Cardiac fibroblast (primary cell): ENCODE results near the gene CTNND2.

Source experiments
- DNase-seq, 2 donors: peaks; one replicate each; pipeline versions ENCODE4 v3.0.0 to v3.0.0-alpha.2; 2010; ENCODE audit warnings: low read depth in 2 of 2
- H3K4me3 ChIP-seq, 2 donors: replicated peaks in 1 of 2; 1 replicate in 1 of 2; 2 replicates in 1 of 2; pipeline ENCODE4 v1.5.1; 2011; ENCODE audit warnings: low read depth in 2 of 2, low read length in 2 of 2, mild to moderate bottlenecking in 2 of 2, moderate library complexity in 1 of 2
- TF ChIP-seq, protein P1 (sequence below): IDR thresholded peaks from one replicate; pipeline ENCODE4 v1.5.1; 2011; ENCODE audit warnings: low read depth, mild to moderate bottlenecking, low read length, inconsistent platforms

CTNND2 gene

GRCh38 chr5:11646141-11646540 lies 258.1 kb downstream of the CTNND2 start:
- TF ChIP-seq, protein P1, sequence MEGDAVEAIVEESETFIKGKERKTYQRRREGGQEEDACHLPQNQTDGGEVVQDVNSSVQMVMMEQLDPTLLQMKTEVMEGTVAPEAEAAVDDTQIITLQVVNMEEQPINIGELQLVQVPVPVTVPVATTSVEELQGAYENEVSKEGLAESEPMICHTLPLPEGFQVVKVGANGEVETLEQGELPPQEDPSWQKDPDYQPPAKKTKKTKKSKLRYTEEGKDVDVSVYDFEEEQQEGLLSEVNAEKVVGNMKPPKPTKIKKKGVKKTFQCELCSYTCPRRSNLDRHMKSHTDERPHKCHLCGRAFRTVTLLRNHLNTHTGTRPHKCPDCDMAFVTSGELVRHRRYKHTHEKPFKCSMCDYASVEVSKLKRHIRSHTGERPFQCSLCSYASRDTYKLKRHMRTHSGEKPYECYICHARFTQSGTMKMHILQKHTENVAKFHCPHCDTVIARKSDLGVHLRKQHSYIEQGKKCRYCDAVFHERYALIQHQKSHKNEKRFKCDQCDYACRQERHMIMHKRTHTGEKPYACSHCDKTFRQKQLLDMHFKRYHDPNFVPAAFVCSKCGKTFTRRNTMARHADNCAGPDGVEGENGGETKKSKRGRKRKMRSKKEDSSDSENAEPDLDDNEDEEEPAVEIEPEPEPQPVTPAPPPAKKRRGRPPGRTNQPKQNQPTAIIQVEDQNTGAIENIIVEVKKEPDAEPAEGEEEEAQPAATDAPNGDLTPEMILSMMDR: no peak
- no peak overlapping the region for H3K4me3 ChIP-seq
- DNase-seq: no peak

DNA sequence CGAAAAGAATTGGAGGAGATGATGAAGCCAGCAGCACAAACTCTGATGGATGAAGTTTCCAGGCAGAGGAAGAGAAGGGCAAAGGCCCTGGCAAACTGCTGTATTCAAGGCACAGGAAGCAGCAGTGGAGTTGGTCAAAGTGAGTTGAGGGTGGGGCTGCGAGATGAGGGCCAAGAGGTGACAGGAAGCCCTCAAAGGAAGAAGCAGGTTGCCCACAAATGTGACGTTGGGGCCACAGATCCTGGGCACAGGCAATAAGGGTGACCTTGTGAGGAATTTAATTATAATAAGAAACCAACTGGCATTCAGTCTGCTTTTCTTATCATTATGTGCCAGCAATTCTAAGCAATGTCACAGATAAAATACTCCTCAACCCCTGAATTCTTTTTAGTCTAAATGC lies 261.8 kb downstream of the CTNND2 start:
- TF ChIP-seq, protein P1: no peak
- no peak overlapping the region for H3K4me3 ChIP-seq
- no peak for DNase-seq

GRCh38 chr5:11640158-11640873 lies 263.9 kb downstream of the CTNND2 start:
- TF ChIP-seq, protein P1: no peak
- no peak for DNase-seq
- H3K4me3 ChIP-seq: no peak overlapping the region

DNA sequence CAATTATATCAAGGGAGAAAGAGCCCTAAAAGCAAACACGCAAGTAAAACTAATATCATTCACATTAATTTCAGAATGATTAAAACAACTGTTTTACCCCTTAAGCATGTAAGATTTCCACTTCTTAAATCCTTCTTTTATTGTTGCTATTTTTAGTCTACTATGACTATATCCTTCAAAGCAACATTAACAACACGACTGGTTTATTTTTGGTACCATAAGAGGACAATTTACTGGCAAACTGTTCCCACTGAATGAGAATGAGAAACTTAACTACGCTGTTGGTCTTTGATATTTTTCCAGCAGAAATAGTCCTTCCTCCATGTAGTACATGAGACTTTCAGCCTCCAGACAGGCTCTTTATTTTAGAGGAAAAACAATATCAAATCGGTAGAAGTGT lies 281.5 kb downstream of the CTNND2 start:
- no peak overlapping the region for H3K4me3 ChIP-seq
- no peak for DNase-seq
- TF ChIP-seq, protein P1: no peak

DNA sequence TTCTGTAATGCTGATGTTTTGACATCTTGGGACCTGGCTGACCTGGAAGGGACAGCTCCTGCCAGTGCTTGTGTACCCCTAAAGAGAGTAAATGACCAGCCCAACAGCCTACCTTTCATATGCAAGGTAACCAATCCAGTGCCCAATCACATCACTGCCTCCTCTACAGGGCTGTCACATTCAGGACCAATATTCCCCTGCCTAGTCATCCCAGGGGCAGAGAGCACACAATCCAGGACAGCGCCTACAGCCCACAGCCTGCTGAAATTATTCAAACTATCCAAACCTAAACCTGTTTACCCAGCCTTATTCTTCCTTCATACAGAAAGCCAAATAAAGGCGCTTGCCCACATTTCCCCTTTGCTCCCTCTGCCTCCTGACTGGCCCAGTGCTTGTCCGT lies 284.1 kb downstream of the CTNND2 start:
- no peak for DNase-seq
- no peak overlapping the region for H3K4me3 ChIP-seq
- TF ChIP-seq, protein P1: no peak

- DNase-seq: no peak
- H3K4me3 ChIP-seq: no peak overlapping the region
- TF ChIP-seq, protein P1: no peak
Measured at GRCh38 chr5:11619339-11620024, 284.8 kb downstream of the CTNND2 start.
